WTC11 (cell line): Measurements from ENCODE around the gene TXNDC2. TPM values are rescaled to one million over a fixed set of nuclear protein-coding genes. Genes with fewer than 3 reads are reported as not detected.

Experiments
- ATAC-seq: fragments of 200-7000 bp; cut with Tn5 transposase; 2 replicates; pipeline ENCODE4 v1.10.0; 2021; ENCODE audit warnings: mild to moderate bottlenecking, moderate library complexity
- CTCF ChIA-PET: fragments of 300-600 bp; sonication (Branson Sonifier 250); formaldehyde crosslinking; loops from one replicate; lab custom pipeline; 2021; ENCODE audit warnings: antibody characterized with exemption; lab: Charles Lee
- POLR2A ChIA-PET: fragments of 350-600 bp; sonication (Branson Sonifier 250); formaldehyde crosslinking; loops from one replicate; lab custom pipeline; 2021; ENCODE audit warnings: antibody characterized with exemption; lab: Charles Lee
- DNase-seq: peaks from one replicate; pipeline ENCODE4 v3.0.0; 2021; ENCODE audit warnings: low spot score
- H3K27ac Mint-ChIP-seq: 2 replicates; pipeline ENCODE4 v1.8.0; 2021; ENCODE audit warnings: mixed read lengths
- H3K27me3 Mint-ChIP-seq: 2 replicates; pipeline ENCODE4 v1.8.0; 2021; ENCODE audit warnings: low read depth, mild to moderate bottlenecking, moderate library complexity, mixed read lengths
- H3K36me3 Mint-ChIP-seq: 2 replicates; pipeline ENCODE4 v1.8.0; 2021; ENCODE audit warnings: mixed read lengths
- H3K4me1 Mint-ChIP-seq: 2 replicates; pipeline ENCODE4 v1.8.0; 2022; ENCODE audit warnings: mixed read lengths
- H3K4me3 Mint-ChIP-seq: 2 replicates; pipeline ENCODE4 v1.8.0; 2021; ENCODE audit warnings: mild to moderate bottlenecking, moderate library complexity, mixed read lengths
- H3K9me3 Mint-ChIP-seq: 2 replicates; pipeline ENCODE4 v1.8.0; 2021; ENCODE audit warnings: mixed read lengths
- ATF1 ChIP-seq: sonication (generic); formaldehyde crosslinking; IDR thresholded peaks from 2 replicates; pipeline ENCODE4 v1.8.1; 2023; ENCODE audit warnings: mild to moderate bottlenecking, moderate library complexity, missing genetic modification reagents
- CREB1 ChIP-seq: sonication (generic); formaldehyde crosslinking; IDR thresholded peaks from 2 replicates; pipeline ENCODE4 v1.8.0; 2023; ENCODE audit warnings: mild to moderate bottlenecking, missing genetic modification reagents
- GABPB1 ChIP-seq: sonication (generic); formaldehyde crosslinking; IDR thresholded peaks from 2 replicates; pipeline ENCODE4 v1.8.1; 2023; ENCODE audit warnings: mild to moderate bottlenecking, missing genetic modification reagents
- IRF2 ChIP-seq: sonication (generic); formaldehyde crosslinking; IDR thresholded peaks from 2 replicates; pipeline ENCODE4 v1.8.0; 2022; ENCODE audit warnings: low read depth, missing genetic modification reagents, borderline replicate concordance
- MXD4 ChIP-seq: fragments of 250-450 bp; sonication (Bioruptor Pico); IDR thresholded peaks from 2 replicates; pipeline ENCODE4 v1.8.0; 2021; ENCODE audit warnings: mild to moderate bottlenecking, moderate library complexity, borderline replicate concordance
- NR1H2 ChIP-seq: sonication (generic); formaldehyde crosslinking; IDR thresholded peaks from 2 replicates; pipeline ENCODE4 v1.9.0; 2021; ENCODE audit warnings: mild to moderate bottlenecking, moderate library complexity, missing genetic modification reagents
- NR3C1 ChIP-seq: sonication (generic); formaldehyde crosslinking; conservative IDR thresholded peaks from 2 replicates; pipeline ENCODE4 v1.8.1; 2023; ENCODE audit warnings: low read depth, mild to moderate bottlenecking, missing genetic modification reagents
- PRRX2 ChIP-seq: fragments of 250-450 bp; sonication (Bioruptor Pico); IDR thresholded peaks from 2 replicates; pipeline ENCODE4 v1.8.0; 2021; ENCODE audit warnings: mild to moderate bottlenecking
- SOX15 ChIP-seq: fragments of 250-450 bp; sonication (Bioruptor Pico); IDR thresholded peaks from 2 replicates; pipeline ENCODE4 v1.9.0; 2021; ENCODE audit warnings: mild to moderate bottlenecking
- SP1 ChIP-seq: sonication (generic); formaldehyde crosslinking; conservative IDR thresholded peaks from 2 replicates; pipeline ENCODE4 v1.8.1; 2022; ENCODE audit warnings: missing genetic modification reagents
- TP53 ChIP-seq: sonication (generic); formaldehyde crosslinking; IDR thresholded peaks from 2 replicates; pipeline ENCODE4 v1.8.1; 2023; ENCODE audit warnings: mild to moderate bottlenecking, missing genetic modification reagents
- ZBTB21 ChIP-seq: sonication (generic); formaldehyde crosslinking; IDR thresholded peaks from 2 replicates; pipeline ENCODE4 v1.8.1; 2023; ENCODE audit warnings: mild to moderate bottlenecking, missing genetic modification reagents, borderline replicate concordance
- ZNF232 ChIP-seq: sonication (generic); formaldehyde crosslinking; IDR thresholded peaks from 2 replicates; pipeline ENCODE4 v1.8.0; 2022; ENCODE audit warnings: mild to moderate bottlenecking, missing genetic modification reagents
- ZNF317 ChIP-seq: sonication (generic); formaldehyde crosslinking; IDR thresholded peaks from 2 replicates; pipeline ENCODE4 v1.8.1; 2023; ENCODE audit warnings: low read depth, mild to moderate bottlenecking, moderate library complexity, missing genetic modification reagents, borderline replicate concordance
- ZNF416 ChIP-seq: fragments of 250-450 bp; sonication (Bioruptor Pico); IDR thresholded peaks from 2 replicates; pipeline ENCODE4 v1.9.0; 2021; ENCODE audit warnings: mild to moderate bottlenecking, inconsistent platforms
- total RNA-seq: library from RNA; stranded (reverse); gene quantifications from 3 replicates; pipeline ENCODE4 v1.2.3, GENCODE V29; 2021
- TF ChIP-seq, protein P1 (sequence below): fragments of 250-450 bp; sonication (Bioruptor Pico); conservative IDR thresholded peaks from 2 replicates; pipeline ENCODE4 v1.9.0; 2021; ENCODE audit warnings: mild to moderate bottlenecking
- TF ChIP-seq, protein P2 (sequence below): sonication (generic); formaldehyde crosslinking; IDR thresholded peaks from 2 replicates; pipeline ENCODE4 v1.8.1; 2023; ENCODE audit warnings: mild to moderate bottlenecking, missing genetic modification reagents, moderate library complexity
- TF ChIP-seq, protein P3 (sequence below): sonication (generic); formaldehyde crosslinking; IDR thresholded peaks from 2 replicates; pipeline ENCODE4 v1.8.1; 2022; ENCODE audit warnings: missing genetic modification reagents, borderline replicate concordance
- TF ChIP-seq, protein P4 (sequence below): sonication (generic); formaldehyde crosslinking; IDR thresholded peaks from 2 replicates; pipeline ENCODE4 v1.8.1; 2023; ENCODE audit warnings: mild to moderate bottlenecking, moderate library complexity, missing genetic modification reagents
- TF ChIP-seq, protein P5 (sequence below): sonication (generic); formaldehyde crosslinking; IDR thresholded peaks from 2 replicates; pipeline ENCODE4 v1.8.0; 2023; ENCODE audit warnings: missing genetic modification reagents, mild to moderate bottlenecking, borderline replicate concordance

The TXNDC2 gene
- total RNA-seq, 1 experiment from 2014 or later, result 0.26 TPM

DNA sequence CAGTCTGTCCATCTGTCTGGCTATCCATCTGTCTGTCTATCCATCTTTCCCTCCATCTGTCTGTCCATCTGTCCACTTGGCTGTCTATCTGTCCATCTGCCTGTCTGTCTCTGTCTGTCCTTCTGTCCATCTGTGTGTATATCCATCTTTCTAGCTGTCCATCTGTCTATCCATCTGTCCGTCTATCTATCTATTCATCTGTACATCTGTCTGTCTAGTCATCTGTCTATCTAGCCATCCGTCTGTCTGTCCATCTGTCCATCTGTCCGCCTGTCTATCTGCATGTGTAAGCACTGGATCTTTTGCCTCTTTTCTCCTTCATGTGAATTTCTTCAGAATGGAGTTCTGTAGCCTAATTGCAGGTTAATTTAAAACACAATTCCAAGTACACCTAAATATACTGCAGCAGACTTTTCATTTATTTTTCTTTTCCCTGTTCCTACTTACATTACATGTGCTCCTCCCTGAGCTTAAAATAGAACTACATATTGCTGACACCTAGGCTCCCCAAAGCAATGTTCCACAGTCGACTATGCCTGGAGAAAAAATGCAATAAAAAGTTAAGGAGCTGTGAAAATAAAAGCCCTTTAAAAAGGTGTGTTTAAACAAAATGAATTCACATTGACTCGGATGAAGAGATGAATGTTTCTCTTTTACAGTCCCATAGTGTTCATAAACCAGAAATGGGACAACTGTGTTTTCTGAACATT, 37.4 kb upstream of the TXNDC2 start (continued):
- TF ChIP-seq, protein P1, sequence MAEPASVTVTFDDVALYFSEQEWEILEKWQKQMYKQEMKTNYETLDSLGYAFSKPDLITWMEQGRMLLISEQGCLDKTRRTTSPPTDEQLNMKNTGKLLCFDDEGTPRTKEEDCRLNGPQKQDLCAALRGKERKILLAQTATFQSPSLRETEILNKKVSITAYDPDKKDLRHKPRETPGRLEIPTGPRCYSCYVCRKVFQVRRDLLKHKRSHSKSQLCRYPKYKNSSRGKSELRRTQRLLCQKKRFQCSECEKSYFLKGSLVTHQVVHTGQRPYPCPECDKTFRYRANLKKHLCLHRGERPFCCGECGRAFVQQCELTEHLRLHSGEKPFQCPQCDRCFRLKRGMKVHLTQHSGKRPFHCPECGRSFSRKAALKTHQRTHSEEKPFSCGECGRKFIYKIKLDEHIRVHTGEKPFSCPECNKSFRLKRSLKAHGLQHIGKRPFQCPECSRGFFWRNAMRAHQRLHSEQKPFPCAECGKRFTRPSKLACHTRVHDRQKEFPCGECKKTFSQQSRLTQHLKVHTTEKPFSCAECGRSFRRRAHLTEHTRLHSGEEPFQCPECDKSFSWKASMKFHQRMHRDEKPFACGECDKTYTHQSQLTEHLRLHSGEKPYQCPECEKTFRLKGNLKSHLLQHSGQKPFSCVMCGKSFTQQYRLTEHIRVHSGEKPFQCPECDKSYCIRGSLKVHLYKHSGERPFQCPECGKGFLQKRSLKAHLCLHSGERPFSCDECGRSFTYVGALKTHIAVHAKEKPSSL (CRISPR knock-in tag), result no peak
- no peak for TF ChIP-seq MXD4 (CRISPR knock-in tag)
- TF ChIP-seq, protein P2, sequence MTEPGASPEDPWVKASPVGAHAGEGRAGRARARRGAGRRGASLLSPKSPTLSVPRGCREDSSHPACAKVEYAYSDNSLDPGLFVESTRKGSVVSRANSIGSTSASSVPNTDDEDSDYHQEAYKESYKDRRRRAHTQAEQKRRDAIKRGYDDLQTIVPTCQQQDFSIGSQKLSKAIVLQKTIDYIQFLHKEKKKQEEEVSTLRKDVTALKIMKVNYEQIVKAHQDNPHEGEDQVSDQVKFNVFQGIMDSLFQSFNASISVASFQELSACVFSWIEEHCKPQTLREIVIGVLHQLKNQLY (CRISPR knock-in tag), result no peak

DNA sequence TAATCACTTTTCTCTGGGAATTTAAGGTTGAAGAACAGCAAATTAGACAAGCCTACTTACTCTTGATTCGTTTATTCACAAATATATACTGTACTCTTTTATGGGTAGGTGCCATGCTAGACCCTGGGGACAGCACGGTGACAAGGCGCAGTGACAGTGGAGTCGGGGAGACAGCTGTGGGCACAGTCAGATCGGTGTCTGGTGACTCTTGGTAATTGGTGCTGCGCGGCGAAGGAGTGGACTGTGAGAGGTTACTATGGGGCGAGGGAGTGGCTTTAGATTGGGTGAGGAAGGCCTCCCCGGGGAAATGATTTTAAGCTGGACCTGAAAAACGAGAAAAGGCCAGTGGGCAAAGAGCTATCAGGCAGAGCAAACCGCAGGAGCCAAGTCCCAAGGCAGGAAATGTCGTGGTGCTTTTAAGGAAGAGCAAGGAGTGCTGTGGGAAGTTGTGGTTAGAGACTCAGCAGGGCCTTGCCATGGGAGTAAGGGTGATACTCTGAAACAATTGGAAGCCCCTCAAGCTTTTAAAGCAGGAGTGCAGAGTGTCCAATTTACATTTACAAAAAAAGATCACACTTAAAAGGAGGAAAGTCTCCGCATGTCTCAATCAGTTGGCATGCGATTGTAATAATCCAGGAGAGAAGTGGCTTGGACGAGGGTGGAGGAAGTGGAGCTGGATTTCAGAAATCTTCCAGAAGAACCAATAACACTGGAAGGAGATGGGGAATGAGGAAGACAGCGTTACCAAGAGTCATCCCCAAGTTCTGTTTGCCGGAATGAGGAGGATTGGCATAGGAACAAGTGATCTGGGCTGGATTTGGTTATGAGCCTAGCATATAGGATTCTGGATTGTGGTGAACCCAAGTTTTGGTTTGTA, 36.1 kb upstream of the TXNDC2 start:
- no peak overlapping the region for H3K4me3 Mint-ChIP-seq
- no peak; the same call in 1 of the 2 replicates for ATAC-seq

More for the DNA sequence above, 36.1 kb upstream of the TXNDC2 start:
- Mint-ChIP-seq H3K27ac (peak overlapping the region; percentile 69), H3K27me3 (no peaks in the 10 kb centered on the region)
- POLR2A ChIA-PET, result no interaction called here
- CTCF ChIA-PET, result interaction anchor here (1.2 kb wide), 1 partner anchor 101 kb away, joined by 3 read pairs; no protein-coding TSS in a partner anchor
- DNase-seq, result no peak
- TF ChIP-seq PRRX2 (CRISPR knock-in tag), result no peak
- TF ChIP-seq ATF1 (CRISPR knock-in tag), result no peak
- TF ChIP-seq, protein P3, sequence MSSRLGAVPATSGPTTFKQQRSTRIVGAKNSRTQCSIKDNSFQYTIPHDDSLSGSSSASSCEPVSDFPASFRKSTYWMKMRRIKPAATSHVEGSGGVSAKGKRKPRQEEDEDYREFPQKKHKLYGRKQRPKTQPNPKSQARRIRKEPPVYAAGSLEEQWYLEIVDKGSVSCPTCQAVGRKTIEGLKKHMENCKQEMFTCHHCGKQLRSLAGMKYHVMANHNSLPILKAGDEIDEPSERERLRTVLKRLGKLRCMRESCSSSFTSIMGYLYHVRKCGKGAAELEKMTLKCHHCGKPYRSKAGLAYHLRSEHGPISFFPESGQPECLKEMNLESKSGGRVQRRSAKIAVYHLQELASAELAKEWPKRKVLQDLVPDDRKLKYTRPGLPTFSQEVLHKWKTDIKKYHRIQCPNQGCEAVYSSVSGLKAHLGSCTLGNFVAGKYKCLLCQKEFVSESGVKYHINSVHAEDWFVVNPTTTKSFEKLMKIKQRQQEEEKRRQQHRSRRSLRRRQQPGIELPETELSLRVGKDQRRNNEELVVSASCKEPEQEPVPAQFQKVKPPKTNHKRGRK (CRISPR knock-in tag), result no peak
- no peak for TF ChIP-seq NR3C1
- TF ChIP-seq TP53 (CRISPR knock-in tag), result no peak
- no peak for TF ChIP-seq SP1 (CRISPR knock-in tag)
- TF ChIP-seq MXD4 (CRISPR knock-in tag), result no peak
- TF ChIP-seq NR1H2 (CRISPR knock-in tag), result no peak
- no peak for TF ChIP-seq ZBTB21 (CRISPR knock-in tag)
- no peak for TF ChIP-seq GABPB1 (CRISPR knock-in tag)
- TF ChIP-seq, protein P4, sequence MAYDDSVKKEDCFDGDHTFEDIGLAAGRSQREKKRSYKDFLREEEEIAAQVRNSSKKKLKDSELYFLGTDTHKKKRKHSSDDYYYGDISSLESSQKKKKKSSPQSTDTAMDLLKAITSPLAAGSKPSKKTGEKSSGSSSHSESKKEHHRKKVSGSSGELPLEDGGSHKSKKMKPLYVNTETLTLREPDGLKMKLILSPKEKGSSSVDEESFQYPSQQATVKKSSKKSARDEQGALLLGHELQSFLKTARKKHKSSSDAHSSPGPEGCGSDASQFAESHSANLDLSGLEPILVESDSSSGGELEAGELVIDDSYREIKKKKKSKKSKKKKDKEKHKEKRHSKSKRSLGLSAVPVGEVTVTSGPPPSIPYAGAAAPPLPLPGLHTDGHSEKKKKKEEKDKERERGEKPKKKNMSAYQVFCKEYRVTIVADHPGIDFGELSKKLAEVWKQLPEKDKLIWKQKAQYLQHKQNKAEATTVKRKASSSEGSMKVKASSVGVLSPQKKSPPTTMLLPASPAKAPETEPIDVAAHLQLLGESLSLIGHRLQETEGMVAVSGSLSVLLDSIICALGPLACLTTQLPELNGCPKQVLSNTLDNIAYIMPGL (CRISPR knock-in tag), result no peak
- no peak for TF ChIP-seq ZNF317 (CRISPR knock-in tag)
- TF ChIP-seq, protein P5, sequence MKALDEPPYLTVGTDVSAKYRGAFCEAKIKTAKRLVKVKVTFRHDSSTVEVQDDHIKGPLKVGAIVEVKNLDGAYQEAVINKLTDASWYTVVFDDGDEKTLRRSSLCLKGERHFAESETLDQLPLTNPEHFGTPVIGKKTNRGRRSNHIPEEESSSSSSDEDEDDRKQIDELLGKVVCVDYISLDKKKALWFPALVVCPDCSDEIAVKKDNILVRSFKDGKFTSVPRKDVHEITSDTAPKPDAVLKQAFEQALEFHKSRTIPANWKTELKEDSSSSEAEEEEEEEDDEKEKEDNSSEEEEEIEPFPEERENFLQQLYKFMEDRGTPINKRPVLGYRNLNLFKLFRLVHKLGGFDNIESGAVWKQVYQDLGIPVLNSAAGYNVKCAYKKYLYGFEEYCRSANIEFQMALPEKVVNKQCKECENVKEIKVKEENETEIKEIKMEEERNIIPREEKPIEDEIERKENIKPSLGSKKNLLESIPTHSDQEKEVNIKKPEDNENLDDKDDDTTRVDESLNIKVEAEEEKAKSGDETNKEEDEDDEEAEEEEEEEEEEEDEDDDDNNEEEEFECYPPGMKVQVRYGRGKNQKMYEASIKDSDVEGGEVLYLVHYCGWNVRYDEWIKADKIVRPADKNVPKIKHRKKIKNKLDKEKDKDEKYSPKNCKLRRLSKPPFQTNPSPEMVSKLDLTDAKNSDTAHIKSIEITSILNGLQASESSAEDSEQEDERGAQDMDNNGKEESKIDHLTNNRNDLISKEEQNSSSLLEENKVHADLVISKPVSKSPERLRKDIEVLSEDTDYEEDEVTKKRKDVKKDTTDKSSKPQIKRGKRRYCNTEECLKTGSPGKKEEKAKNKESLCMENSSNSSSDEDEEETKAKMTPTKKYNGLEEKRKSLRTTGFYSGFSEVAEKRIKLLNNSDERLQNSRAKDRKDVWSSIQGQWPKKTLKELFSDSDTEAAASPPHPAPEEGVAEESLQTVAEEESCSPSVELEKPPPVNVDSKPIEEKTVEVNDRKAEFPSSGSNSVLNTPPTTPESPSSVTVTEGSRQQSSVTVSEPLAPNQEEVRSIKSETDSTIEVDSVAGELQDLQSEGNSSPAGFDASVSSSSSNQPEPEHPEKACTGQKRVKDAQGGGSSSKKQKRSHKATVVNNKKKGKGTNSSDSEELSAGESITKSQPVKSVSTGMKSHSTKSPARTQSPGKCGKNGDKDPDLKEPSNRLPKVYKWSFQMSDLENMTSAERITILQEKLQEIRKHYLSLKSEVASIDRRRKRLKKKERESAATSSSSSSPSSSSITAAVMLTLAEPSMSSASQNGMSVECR (CRISPR knock-in tag), result no peak
- TF ChIP-seq ZNF416, result no peak
- TF ChIP-seq CREB1, result no peak
- TF ChIP-seq SOX15, result no peak
- TF ChIP-seq ZNF232 (CRISPR knock-in tag), result no peak
- no peak for TF ChIP-seq IRF2 (CRISPR knock-in tag)
- TF ChIP-seq, all 79 proteins: peak for 0
- peaks cover 13% of the 10 kb centered on the region for H3K36me3 Mint-ChIP-seq
- H3K9me3 Mint-ChIP-seq, result peaks cover 12% of the 10 kb centered on the region
- H3K4me1 Mint-ChIP-seq, result peaks cover 18% of the 10 kb centered on the region
